GM18511 (cell line): ENCODE measurements around the gene B3GLCT.
A peak's percentile ranks its signal among the peaks of the same experiment; 100 is the strongest.
"Not testable (repeated sequence)": the region's sequence is repeated elsewhere in the genome, so short reads cannot be mapped to it uniquely, and the experiment has no call there.

ENCODE experiments used
- ATAC-seq: cut with Tn5 transposase; IDR thresholded peaks from one replicate; pipeline ENCODE4 v1.9.1; 2021; ENCODE audit warnings: mild to moderate bottlenecking, moderate library complexity; ENCODE audit not compliant: unreplicated experiment

Gene B3GLCT

DNA sequence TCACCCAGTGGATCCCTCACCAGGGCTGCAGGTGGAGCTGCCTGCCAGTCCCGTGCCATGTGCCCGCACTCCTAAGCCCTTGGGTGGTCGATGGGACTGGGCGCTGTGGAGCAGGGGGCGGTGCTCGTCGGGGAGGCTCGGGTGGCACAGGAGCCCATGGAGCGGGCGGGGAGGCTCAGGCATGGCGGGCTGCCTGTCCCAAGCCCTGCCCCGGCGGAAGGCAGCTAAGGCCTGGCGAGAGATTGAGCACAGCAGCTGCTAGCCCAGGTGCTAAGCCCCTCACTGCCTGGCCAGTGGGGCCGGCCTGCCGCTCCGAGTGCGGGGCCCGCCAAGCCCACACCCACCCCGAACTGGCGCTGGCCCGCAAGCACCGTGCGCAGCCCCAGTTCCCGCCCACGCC, 16.8 kb upstream of the B3GLCT start:
- ATAC-seq, result no peak

DNA sequence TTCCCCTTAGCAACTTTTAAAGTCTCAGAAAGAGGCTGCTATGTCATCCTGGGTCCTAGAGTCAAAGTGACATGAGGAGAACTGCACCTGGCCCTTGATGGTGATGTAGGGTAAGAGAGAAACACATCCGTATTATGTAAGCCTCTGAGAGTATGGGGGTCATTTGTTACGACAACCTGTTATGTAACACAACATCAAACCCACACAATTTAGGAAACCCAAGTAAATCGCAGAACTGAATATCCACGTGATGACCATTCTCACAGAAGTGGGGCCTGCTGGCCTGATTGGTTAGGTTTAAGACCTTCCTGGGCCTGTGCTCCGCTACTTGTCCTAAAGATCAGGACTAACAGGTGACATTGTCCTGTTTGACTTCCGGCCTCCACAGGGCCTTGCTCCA, 15.3 kb upstream of the B3GLCT start:
- ATAC-seq, result no peak

DNA sequence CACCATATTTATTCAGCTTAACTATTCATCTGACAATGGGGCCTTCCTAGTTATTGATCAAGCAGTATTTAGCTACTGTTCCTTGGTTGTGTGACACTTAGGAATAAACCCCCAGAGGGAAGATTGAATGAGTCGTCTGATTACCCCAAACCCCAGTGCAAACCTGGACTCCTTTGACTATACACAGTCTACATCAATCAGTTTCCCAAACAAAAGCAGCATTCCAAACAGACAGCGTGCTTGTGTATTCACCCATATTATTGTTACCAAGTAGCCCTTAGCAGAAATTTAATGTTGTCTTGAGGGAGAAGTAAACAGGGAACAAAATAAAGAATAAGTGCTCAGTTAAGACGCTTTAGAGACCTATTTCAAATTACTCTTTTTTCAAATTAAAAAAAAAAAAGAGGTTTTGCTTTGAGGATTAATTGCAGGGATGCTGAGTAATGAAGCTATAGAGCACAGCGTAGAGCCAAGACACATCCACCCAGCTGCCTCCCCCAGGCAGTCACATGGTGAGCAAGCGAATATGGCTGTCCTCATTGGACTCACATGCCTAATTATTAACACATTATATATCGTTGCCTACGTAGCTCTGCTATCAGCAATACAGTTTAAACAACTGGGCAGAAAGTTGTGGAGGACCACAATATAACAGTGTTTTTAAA, 14.7 kb upstream of the B3GLCT start:
- ATAC-seq, result no peak

DNA sequence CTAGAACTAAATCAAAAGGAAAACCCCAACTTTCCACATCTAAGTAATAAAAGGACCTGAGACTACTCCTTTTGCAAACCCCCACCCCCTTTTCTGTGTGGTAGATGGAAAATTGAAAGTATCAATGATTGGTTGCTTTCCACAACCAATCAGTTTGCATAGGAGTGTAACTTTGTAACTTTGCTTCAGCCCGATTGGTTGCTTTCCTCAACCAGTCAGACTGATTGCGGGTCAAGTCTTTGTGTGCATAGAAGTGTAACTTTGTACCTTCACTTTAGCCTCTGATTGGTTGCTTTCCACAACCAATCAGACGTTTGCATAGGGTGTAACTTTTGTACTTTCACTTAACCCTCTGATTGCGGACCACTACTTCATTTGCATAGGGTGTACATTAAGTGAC, 8.0 kb upstream of the B3GLCT start:
- no peak for ATAC-seq

DNA sequence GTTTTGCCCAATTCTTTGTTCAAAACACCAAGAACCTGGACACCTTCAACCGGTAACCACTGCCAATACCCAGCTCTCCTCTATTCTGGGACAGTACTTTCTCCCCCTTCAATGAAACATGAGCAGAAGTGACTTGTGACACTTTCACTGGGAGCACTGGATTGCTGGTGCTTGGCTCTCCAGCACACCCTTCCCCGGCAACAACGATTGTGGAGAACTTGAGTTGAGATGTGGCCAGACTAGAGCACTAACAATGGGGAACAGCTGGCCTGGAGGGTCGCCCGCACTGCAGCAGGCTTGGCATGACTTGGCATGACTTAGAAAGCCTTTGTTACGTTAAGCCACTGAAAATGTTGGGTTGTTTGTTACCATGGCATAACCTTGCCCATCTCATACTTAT, 7.5 kb upstream of the B3GLCT start:
- ATAC-seq, result no peak

DNA sequence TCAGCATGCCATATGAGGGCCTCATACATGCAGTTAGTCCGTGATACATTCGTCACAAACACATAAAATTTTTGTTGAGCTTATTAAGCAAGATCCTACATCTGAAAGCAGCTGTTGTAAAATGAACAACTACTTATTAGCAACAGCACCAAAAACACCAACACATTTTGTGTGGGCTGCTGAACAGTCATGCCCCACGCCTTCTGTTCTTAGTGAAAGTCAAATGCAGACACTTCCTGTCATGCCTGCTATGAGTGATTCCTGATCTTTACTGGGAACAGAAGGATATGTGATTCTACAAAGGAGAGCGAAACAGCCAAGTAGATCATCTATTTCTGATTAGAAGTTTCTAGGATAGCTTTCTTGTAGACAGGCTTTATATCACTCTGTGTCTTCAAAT, 4.2 kb upstream of the B3GLCT start:
- ATAC-seq, result no peak

DNA sequence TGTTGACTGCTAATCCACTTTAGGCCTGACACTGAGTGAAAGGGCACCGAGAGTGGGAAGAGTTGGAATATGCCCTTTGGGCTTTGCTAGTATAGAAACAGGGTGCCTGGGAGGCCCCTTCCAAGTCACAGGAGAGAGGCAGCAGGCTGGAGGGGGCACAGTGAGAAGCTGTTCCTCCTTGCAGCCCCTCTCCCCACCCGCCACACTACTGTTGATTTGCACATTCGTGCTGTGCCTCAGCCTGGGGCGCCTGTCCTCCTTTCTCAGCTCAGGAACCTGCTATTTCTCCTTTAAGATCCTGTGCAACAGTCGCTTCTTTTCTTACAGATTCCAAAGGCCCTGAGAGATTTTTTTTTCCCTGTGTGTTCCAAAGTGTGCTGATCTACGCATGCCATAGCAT, 2.8 kb upstream of the B3GLCT start:
- no peak for ATAC-seq

DNA sequence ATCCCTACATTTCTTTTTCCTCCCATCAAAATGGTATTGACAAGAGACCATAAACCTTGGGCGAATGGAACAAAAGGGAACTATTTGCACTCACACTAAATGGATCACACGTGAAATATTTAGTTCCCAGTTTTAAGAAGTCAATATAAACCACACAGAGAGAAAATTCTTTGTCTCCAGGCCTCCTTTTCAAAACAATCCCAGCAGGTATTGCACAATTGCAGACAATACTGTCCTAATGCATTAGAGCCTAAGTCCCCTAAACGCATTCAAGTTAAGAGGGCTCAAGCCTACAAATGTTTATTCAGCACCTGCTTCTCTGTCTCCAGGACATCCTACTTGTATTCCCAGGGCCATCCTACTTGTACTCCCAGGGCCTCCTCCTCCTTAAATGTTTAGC, 1.3 kb upstream of the B3GLCT start:
- no peak for ATAC-seq

DNA sequence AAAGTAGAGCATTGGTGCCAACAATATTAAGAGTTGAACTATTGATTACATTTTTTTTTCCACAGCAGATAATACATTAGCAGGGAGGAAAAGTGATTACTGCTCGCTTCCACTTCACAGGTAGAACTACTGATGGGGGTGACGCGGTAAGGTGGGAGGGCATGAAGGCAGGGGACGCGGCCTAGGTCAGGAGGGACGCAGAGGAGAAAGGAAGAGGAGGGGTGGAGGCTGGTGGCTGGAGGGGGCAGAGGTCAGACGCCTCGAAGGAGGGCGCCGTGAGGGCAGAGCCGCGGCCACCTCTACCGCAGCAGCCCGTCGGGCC, 287 bp upstream of the B3GLCT start:
- ATAC-seq, result peak; percentile 23

DNA sequence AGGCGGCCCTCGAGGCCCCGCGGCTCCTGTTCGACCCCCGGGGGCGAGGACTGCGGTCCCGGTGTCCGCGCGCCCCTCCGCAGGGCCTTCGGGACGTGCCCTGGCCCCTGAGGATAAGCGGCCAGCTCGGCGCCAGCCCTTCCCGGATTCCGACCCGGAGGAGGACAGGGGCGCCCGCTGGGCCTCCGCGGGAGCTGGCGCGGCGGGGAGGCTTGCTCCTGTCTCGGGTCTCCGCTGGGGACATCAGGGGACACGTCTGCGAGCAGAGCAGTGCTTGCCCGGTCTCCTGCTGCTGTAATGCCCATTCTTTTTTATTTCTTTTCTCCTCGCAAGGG, 829 bp downstream of the B3GLCT start:
- ATAC-seq, result peak; percentile 23

DNA sequence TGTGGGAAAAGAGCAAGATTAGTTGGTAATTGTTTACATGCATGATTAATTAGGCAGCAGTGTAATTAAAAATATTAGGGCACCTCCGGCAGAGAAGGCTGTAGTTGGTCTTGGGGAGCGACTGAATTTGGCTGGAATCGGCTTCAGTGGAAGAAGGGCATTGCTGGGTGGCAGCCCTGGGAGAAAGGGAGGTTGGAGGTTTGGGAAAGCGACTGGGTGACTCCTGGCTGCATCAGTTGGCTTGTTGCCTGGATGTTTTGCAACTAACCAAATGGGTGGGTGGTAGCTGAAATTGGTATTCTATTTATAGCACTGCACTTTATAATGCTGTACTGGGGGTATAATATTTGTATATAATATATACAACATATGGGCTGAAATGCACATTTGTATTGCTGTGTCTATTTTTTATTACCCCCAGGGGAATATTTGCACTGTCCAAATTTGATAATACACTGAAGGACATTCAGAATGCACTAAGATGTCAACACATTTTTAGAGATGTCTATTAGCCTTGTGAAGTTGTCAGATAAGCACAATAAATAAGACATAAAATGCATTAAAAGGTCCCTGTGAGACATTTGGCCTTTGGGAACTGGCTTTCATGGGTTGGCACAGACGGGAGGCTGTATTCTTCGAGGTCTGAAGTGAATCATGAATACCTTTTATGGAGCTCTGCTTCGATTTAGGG, 1.7 kb downstream of the B3GLCT start:
- ATAC-seq, result no peak

DNA sequence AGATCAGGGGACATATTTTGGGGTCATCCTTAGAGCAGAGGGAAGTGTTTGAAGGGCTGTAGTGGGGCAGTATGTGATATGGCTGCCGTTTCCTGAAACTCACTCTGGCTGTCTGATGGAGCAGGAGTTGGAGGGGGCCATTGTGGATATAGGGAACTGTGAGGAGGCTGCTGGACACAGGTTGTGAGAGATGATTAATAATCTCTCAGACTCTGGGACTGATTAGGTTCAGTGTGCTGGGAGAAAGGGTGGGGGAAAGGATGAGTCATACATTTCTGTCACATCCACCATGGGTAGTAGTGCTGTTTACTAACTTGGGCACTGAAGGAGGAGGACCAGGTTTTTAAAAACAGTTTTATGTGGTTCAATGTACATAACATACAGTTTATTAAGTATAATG, 4.8 kb downstream of the B3GLCT start:
- no peak for ATAC-seq

DNA sequence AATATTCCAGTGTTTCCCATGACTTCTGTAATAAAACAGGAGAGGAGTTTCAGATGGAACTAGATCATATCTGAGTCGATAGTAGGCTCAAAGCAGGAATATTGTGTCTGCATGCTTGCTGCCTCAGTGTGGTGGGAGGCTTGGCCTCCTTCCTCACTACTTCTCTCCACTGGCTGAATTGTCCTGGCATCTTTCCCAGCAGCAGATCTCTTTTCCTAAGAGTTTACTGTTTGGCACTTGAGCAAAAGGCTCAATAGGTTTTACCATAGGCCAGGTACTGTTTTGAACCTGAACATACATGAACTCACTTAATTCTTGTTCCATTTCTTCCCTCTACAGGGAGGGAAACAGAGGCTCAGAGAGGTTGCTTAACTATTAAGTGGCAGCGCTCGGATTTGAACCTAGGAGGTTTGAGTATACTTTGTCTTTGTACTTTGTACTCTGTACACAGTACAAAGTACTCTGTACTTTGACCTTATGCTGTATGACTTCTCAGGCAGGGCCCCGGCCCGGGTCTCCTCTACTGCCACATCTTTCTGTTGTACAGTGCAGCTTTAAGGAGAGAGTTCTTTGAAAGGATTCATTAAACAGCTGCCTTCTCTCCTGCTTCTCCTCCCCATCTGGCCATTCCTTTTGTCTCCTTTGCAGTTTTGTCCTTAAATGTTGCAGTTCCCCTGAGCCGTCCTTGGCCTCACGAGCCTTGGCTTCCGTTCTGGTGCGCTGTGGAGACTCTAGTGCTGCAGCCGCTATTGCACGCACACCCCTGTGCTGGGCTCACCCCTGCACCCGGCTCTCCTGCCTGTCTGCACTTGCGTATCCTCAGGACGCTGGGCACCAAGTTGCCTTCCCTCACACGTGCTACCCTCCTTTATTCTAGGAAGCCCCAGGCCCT, 8.1 kb downstream of the B3GLCT start:
- ATAC-seq, result no peak

DNA sequence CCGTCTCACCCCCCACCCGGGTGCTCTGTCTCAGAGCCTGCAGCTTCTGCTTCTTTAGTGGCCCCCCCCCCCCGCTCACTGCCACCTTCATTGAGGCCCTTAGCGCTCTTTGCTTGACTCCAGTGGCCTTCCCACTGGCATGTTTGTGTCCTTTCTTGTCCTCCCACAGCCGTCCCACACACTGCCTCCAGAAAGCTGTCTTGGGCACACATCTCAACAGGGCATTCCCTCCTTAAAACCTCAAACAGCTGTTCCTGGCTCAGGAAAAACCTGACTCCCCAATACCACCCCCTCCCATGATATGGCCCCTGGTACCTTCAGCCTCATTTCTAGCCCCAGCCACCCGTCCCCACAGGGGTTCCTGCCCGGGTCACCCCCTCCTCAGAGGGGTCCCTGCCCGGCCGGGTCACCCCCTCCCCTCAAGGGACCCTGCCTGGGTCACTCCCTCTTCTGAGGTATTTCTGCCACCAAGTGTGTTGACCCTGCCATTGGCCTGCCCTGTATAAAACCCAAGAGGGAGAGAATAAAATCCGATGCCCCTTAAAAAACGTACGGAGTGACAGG, 8.9 kb downstream of the B3GLCT start:
- ATAC-seq, result no peak

DNA sequence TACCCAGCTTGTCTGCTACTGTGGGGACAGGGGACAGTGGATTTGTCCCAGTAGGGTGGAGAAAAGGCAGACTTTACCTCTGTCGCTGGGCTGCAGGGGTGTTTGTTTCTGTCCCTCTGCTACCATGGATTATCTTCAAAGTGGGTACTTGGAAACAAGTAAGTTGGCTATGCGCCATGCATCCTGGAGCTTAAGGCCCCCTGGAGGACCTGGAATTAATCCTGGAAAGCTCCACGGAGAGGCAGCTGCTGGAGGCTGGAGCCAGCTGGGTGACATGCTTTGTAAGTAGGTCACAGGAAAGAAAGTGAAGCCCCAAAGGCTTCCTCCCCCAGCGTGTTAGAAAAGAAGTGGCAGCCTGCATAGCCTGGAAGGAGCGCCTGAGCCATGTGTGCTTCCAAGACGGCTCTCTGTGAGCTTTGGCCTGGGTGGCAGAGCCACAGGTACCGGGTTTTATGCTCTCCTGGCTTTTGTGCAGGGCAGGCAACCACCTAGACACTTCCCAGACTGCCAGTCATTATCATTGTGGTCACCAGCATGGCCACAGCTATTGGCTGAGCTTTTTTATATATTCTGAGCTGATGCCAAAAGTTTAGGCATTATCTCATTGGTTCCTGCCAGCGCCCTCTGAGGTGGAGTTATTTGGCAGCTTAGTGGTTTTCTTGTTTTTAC, 9.5 kb downstream of the B3GLCT start:
- no peak for ATAC-seq

DNA sequence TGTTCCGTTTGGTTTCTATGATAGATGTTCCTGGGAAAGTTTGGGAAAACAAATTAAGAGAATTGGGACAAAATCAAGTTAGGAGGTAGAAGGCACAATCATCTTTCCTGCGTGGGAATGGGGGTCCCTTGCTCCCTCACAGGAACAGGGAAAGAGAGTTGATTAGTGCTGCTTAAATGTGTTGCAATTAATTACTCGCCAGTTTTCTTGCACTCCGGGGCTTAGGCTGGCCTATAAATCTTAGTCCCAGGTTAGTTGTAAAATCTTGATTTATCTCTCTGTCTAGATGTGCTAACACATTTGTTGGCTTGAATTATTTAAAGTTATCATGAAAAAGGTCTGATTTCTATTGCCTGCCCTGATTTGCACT, 10.1 kb downstream of the B3GLCT start:
- no peak for ATAC-seq

DNA sequence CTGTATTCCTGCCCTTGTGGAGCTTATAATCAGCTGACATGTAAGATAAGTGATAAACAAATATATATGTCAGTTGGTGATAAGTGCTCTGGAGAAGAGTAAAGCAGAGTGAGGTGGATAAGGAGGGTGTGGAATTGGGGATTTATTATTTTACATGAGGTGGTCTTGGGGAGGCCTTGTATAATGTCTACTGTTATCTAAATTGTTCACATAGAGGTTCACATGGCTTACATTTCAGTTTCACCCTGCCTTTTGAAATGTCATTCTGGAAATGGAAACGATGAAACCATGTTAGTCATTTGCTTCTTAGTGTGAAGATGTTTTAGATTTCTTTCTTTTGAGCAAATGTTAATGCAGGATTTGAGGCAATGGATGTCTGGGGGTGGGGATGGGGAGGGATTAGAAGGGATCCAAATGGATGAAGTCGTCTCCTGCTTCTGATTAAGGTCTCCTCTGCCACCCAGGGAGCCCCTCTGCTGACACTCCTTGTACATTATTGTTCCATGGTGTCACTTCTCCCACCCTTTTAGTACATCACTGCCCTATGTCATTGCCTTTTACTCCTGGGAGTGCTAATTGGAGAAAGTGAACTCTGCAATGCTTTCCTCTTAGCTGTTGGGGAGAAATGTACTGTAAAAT, 14.0 kb downstream of the B3GLCT start:
- no peak for ATAC-seq

DNA sequence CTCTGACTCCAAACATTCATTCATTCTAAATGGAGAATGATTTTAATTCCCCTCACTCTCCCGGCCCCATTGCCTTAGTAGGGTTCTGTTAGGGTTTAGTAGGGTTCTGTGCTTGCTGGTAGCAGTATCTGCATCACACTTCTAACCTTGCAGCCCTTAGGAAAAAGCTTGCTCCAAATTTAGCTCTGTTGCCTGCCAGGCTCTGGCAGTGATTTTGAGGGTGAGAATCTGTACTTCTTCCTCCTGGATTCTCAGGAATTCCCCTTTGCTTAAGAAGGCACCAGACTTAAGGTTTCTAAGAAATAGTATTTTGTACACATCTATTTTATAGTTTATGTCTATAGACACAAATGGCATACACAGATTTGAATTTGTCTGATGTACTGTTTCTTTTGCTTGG, 14.7 kb downstream of the B3GLCT start:
- ATAC-seq, result no peak

DNA sequence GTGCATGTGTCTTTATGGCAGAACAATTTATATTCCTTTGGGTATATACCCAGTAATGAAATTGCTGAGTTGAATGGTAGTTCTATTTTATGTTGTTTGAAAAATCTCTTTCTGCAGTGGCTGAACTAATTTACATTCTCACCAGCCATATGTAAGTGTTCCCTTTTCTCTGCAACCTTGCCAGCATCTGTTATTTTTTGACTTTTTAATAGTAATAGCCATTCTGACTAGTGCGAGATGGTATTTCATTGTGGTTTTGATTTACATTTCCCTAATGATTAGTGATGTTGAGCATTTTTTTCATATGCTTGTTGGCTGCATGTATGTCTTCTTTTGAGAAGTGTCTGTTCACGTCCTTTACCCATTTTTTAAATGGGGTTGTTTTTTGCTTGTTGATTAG, 17.1 kb downstream of the B3GLCT start:
- not testable (repeated sequence) for ATAC-seq

DNA sequence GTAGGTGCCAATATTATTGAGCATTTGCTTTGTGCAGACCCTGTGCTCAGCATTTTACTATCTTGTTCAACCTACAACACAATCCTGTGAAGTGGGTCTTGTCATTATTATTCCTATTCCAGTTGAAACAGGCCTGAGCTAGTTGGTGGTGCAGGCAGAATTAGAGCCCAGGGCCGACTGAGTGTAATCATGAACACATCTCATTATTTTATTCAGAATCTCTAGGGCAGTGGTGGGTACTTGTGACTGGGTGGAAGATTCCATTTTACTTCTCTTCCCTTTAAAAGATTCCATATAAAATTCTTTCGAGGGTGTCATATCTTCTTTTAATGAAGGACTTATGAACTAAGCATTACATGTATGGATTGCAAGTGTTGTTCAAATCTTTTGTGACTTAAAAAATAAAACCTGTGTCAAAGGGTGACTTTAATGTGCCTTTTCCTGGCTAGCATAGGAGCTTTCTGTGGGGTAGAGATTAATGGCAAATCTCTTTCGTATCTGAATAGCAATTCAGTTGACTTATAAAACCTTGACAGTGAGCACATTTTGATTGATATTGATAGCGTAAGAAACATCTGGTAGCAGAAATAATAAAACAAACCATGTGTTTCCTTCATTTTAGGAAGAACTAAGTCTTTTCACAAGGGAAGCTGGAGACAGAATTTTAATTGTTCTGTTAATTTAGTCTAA, 20.3 kb downstream of the B3GLCT start:
- ATAC-seq, result no peak
